Breast epithelium (tissue), 3 donors: Measurements from ENCODE around the gene HTR7.

Source experiments
- POLR2AphosphoS5 ChIP-seq, 3 donors: sonication (generic); formaldehyde crosslinking; IDR thresholded peaks; one replicate each; pipeline ENCODE4 v1.6.1; 2017; ENCODE audit warnings: antibody characterized with exemption in 3 of 3
- TF ChIP-seq, protein P1 (sequence below), 3 donors: fragments of 450-650 bp; IDR thresholded peaks; one replicate each; pipeline ENCODE4 v1.5.1; 2016 to 2017; ENCODE audit warnings: antibody characterized with exemption in 3 of 3, mild to moderate bottlenecking in 3 of 3, moderate library complexity in 3 of 3

DNA sequence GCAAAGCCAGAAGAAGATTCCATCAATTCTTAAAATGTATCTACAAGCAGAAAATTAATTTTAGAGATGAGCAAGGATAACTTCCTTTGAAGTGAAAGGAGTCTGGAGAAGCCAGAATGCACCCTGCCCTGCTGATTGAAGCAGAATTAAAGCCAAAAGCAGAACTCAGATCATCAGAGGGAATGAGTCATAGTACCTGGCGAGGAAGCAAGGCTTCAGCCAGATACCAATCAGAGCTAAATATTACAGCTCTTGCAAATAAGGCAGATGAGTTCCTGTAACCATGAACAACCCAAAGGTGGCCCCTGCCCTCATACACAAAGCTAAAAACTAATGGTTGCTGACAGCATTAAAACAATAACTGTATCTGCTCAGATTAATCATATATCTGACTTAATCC is 10.4 kb downstream of the HTR7 start:
- TF ChIP-seq, protein P1, sequence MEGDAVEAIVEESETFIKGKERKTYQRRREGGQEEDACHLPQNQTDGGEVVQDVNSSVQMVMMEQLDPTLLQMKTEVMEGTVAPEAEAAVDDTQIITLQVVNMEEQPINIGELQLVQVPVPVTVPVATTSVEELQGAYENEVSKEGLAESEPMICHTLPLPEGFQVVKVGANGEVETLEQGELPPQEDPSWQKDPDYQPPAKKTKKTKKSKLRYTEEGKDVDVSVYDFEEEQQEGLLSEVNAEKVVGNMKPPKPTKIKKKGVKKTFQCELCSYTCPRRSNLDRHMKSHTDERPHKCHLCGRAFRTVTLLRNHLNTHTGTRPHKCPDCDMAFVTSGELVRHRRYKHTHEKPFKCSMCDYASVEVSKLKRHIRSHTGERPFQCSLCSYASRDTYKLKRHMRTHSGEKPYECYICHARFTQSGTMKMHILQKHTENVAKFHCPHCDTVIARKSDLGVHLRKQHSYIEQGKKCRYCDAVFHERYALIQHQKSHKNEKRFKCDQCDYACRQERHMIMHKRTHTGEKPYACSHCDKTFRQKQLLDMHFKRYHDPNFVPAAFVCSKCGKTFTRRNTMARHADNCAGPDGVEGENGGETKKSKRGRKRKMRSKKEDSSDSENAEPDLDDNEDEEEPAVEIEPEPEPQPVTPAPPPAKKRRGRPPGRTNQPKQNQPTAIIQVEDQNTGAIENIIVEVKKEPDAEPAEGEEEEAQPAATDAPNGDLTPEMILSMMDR (IDR thresholded peaks at IDR 0.05) = no peak
- TF ChIP-seq POLR2AphosphoS5 (IDR thresholded peaks at IDR 0.05) = no peak
